GM12878 (cell line): ENCODE measurements around the gene MGP. TPM values are rescaled to one million over a fixed set of nuclear protein-coding genes. Genes with fewer than 3 reads are reported as not detected.

ENCODE experiments used
- ATAC-seq: fragments of 200-7000 bp; cut with Tn5 transposase; 3 replicates; pipeline ENCODE4 v1.9.1; 2020; ENCODE audit warnings: mild to moderate bottlenecking, moderate library complexity
- BruUV-seq: library from RNA; stranded (reverse); fragments of 400-500 nt; replicated peaks from 2 replicates; lab custom pipeline; 2021; lab: Mats Ljungman, UMichigan
- CTCF ChIA-PET: fragments of 300-600 bp; sonication (Branson Sonifier 250); formaldehyde crosslinking; extraction: SDS; loops from one replicate; lab custom pipeline; 2021; ENCODE audit warnings: inconsistent platforms; lab: Yijun Ruan, JAX
- POLR2A ChIA-PET: fragments of 350-600 bp; formaldehyde crosslinking; extraction: SDS; loops from one replicate; lab custom pipeline; 2021; ENCODE audit warnings: inconsistent platforms; lab: Charles Lee
- RAD21 ChIA-PET: fragments of 300-600 bp; sonication (Branson Sonifier 250); formaldehyde crosslinking; loops from one replicate; lab custom pipeline; 2023; ENCODE audit warnings: antibody characterized with exemption; ENCODE audit not compliant: unreplicated experiment; lab: Charles Lee
- SMC1A ChIA-PET: fragments of 300-600 bp; sonication (Branson Sonifier 250); formaldehyde crosslinking; loops from one replicate; lab custom pipeline; 2023; ENCODE audit not compliant: unreplicated experiment, uncharacterized antibody; lab: Charles Lee
- DNase-seq: peaks from one replicate; pipeline ENCODE4 v3.0.0-alpha.2; 2011; ENCODE audit warnings: low read depth, low spot score
- FAIRE-seq: peaks from 3 replicates; lab custom pipeline; 2011; peaks lifted over from hg19 to GRCh38; lab: Jason Lieb, UNC
- H2AFZ ChIP-seq: 2 replicates; pipeline ENCODE4 v1.6.0; 2011; ENCODE audit warnings: low read depth, low read length, control low read depth; ENCODE audit not compliant: control insufficient read depth
- H3K27ac ChIP-seq: 2 replicates; pipeline ENCODE4 v1.5.1; 2011; ENCODE audit warnings: control low read depth; ENCODE audit not compliant: control insufficient read depth, insufficient read depth
- H3K27me3 ChIP-seq, 2 experiments: replicated peaks in 1 of 2; 2 replicates each; pipeline versions ENCODE4 v1.6.0 to v1.6.1; 2011; ENCODE audit warnings: low read length in 1 of 2; ENCODE audit not compliant: control insufficient read depth in 2 of 2, insufficient read depth in 2 of 2
- H3K36me3 ChIP-seq, 2 experiments: 2 replicates each; pipeline ENCODE4 v1.5.1; 2011; ENCODE audit warnings: low read length in 1 of 2; ENCODE audit not compliant: control insufficient read depth in 2 of 2, insufficient read depth in 2 of 2
- H3K4me1 ChIP-seq: 2 replicates; pipeline ENCODE4 v1.6.1; 2011; ENCODE audit warnings: mild to moderate bottlenecking, low read length, moderate library complexity, mixed read lengths; ENCODE audit not compliant: control insufficient read depth, insufficient read depth
- H3K4me2 ChIP-seq: 2 replicates; pipeline ENCODE4 v1.6.0; 2011; ENCODE audit warnings: control low read depth; ENCODE audit not compliant: control insufficient read depth, insufficient read depth
- H3K4me3 ChIP-seq: fragments of 200-600 bp; sonication (generic); 2 replicates; pipeline ENCODE4 v1.5.1; 2016
- H3K79me2 ChIP-seq: 2 replicates; pipeline ENCODE4 v1.6.0; 2011; ENCODE audit warnings: low read length; ENCODE audit not compliant: control insufficient read depth, insufficient read depth
- H3K9ac ChIP-seq: 2 replicates; pipeline ENCODE4 v1.8.0; 2011; ENCODE audit warnings: low read length, control low read depth, mixed read lengths; ENCODE audit not compliant: control insufficient read depth, insufficient read depth
- H3K9me3 ChIP-seq: replicated peaks from 3 replicates; pipeline ENCODE4 v1.5.1; 2011; ENCODE audit warnings: mild to moderate bottlenecking, low read length; ENCODE audit not compliant: control insufficient read depth, insufficient read depth
- H4K20me1 ChIP-seq: 2 replicates; pipeline ENCODE4 v1.6.0; 2011; ENCODE audit not compliant: control insufficient read depth, insufficient read depth
- ETV6 ChIP-seq, 2 experiments: fragments of 450-650 bp in 1 of 2; IDR thresholded peaks in 1 of 2; conservative IDR thresholded peaks in 1 of 2; 2 replicates each; pipeline ENCODE4 v1.6.1; 2014; ENCODE audit warnings: antibody characterized with exemption in 1 of 2, borderline replicate concordance in 1 of 2, low read depth in 1 of 2, mild to moderate bottlenecking in 1 of 2, moderate library complexity in 1 of 2
- FOXK2 ChIP-seq: fragments of 450-650 bp; IDR thresholded peaks from 2 replicates; pipeline ENCODE4 v1.6.1; 2017; ENCODE audit warnings: mild to moderate bottlenecking, moderate library complexity
- HDAC6 ChIP-seq: fragments of 200-600 bp; sonication (generic); IDR thresholded peaks from one replicate; pipeline ENCODE4 v1.8.0; 2017; ENCODE audit warnings: antibody characterized with exemption; ENCODE audit not compliant: unreplicated experiment
- IRF4 ChIP-seq: IDR thresholded peaks from 2 replicates; pipeline ENCODE4 v1.6.1; 2011; ENCODE audit warnings: low read depth, low read length
- KDM1A ChIP-seq: fragments of 200-600 bp; sonication (generic); IDR thresholded peaks from 2 replicates; pipeline ENCODE4 v1.6.1; 2016; ENCODE audit warnings: borderline replicate concordance
- NFIC ChIP-seq: IDR thresholded peaks from 2 replicates; pipeline ENCODE4 v1.6.1; 2012; ENCODE audit warnings: low read depth, mild to moderate bottlenecking, inconsistent platforms, low read length, moderate library complexity
- NFXL1 ChIP-seq: fragments of 450-650 bp; IDR thresholded peaks from 2 replicates; pipeline ENCODE4 v1.6.1; 2017; ENCODE audit warnings: antibody characterized with exemption, mild to moderate bottlenecking, borderline replicate concordance
- PML ChIP-seq: IDR thresholded peaks from 2 replicates; pipeline ENCODE4 v1.6.1; 2012; ENCODE audit warnings: low read length, inconsistent platforms
- RB1 ChIP-seq: fragments of 450-650 bp; formaldehyde crosslinking; IDR thresholded peaks from 2 replicates; pipeline ENCODE4 v1.6.1; 2017; ENCODE audit warnings: mild to moderate bottlenecking, borderline replicate concordance
- SMAD5 ChIP-seq: IDR thresholded peaks from 2 replicates; pipeline ENCODE4 v1.6.1; 2016; ENCODE audit warnings: antibody characterized with exemption, low read depth
- SRF ChIP-seq, 2 experiments: IDR thresholded peaks; 2 replicates each; pipeline ENCODE4 v1.6.1; 2011; ENCODE audit warnings: low read depth in 2 of 2, low read length in 2 of 2, mild to moderate bottlenecking in 1 of 2, moderate library complexity in 1 of 2
- WGBS: methylation state at CpG from one replicate; pipeline ENCODE4 v1.1.6; 2016; ENCODE audit warnings: low lambda C conversion rate; ENCODE audit not compliant: insufficient replicate concordance, insufficient coverage; ENCODE audit errors: missing lambda C conversion rate; 5-methylcytosine and 5-hydroxymethylcytosine counted together
- in situ Hi-C: fragments of 300-500 bp; cut with MboI; formaldehyde crosslinking; loops from 9 replicates; pipeline ENCODE4 v1.14.3; 2018; ENCODE audit warnings: mixed read lengths
- intact Hi-C: fragments of 100-400 bp; cut with micrococcal nuclease; formaldehyde crosslinking; loops from one replicate; pipeline ENCODE4 v1.14.2; 2022; ENCODE audit not compliant: unreplicated experiment
- polyA plus RNA-seq, 11 experiments: library from polyadenylated mRNA; depleted of rRNA in 4 of 11; unstranded in 6 of 11; stranded (reverse) in 5 of 11; fragments of >200 nt; fragmentation: Nextera tagmentation in 4 of 11; fragmentation: Illumina TruSeq in 1 of 11; extraction: Ambion mirVana in 4 of 11; extraction: Trizol in 1 of 11; gene quantifications; 1 replicate in 1 of 11; 2 replicates in 10 of 11; pipeline versions ENCODE4 v1.2.1 to v1.2.3, GENCODE V29; 2011 to 2016; ENCODE audit warnings: inconsistent platforms in 2 of 11, missing spikeins in 2 of 11, low read depth in 1 of 11
- total RNA-seq, 4 experiments: library from RNA; depleted of rRNA in 3 of 4; stranded (reverse); fragments of >200 nt in 3 of 4; fragmentation: Illumina TruSeq in 1 of 4; extraction: Trizol in 1 of 4; gene quantifications; 2 replicates each; pipeline versions ENCODE4 v1.2.1 to v1.2.3, GENCODE V29; 2013 to 2021
- TF ChIP-seq, protein P1 (sequence below): IDR thresholded peaks from 2 replicates; pipeline ENCODE4 v1.6.1; 2011; ENCODE audit warnings: borderline replicate concordance, low read depth, mild to moderate bottlenecking, moderate library complexity, low read length; ENCODE audit not compliant: insufficient read depth, poor library complexity, severe bottlenecking
- TF ChIP-seq, protein P2 (sequence below): fragments of 450-650 bp; IDR thresholded peaks from 2 replicates; pipeline ENCODE4 v1.6.1; 2017; ENCODE audit warnings: mild to moderate bottlenecking, moderate library complexity
- TF ChIP-seq, protein P3 (sequence below): fragments of 450-650 bp; IDR thresholded peaks from 2 replicates; pipeline ENCODE4 v1.6.1; 2017; ENCODE audit warnings: antibody characterized with exemption, mild to moderate bottlenecking, moderate library complexity
- TF ChIP-seq, protein P4 (sequence below): IDR thresholded peaks from 2 replicates; pipeline ENCODE4 v1.6.1; 2012; ENCODE audit warnings: low read depth, low read length, improper control_type of control experiment

Gene MGP
- total and polyA plus RNA-seq, 10 of the 15 experiments (the other 5 are each of a cell fraction or from before 2014, with no cell fraction given): 0.21 to 1.2 TPM; not detected in 8

DNA sequence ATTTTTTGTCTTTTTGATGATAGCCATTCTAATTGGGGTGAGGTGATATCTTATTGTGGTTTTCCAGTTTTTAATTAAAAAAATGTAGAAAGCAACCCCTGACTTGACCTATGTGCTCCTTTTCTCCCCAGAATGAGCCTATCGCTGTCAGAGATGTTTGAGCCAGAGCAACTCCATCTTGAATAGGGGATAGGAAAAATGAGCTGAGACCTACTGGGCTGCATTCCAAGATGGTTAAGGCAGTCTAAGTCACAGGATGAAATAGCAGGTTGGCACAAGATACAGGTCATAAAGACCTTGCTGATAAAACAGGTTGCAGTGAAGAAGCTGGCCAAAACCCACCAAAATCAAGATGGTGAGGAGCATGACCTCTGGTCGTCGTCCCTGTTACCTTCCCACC is 38.9 kb upstream of the MGP start:
- Histone ChIP-seq H3K27me3 (no peaks in the 10 kb centered on the region), H3K36me3 (no peaks in the 10 kb centered on the region), H4K20me1 (no peaks in the 10 kb centered on the region), H3K9me3 (no peaks in the 10 kb centered on the region), H3K9ac (no peak overlapping the region), H2AFZ (no peak overlapping the region), H3K4me1 (no peaks in the 10 kb centered on the region), H3K4me3 (no peak overlapping the region), H3K79me2 (no peaks in the 10 kb centered on the region), H3K4me2 (no peak overlapping the region), H3K27ac (no peak overlapping the region)
- DNase-seq (no peak), FAIRE-seq (no peak), ATAC-seq (no peak)
- WGBS: 98% methylated on average over 3 of the region's 3 CpGs
- SMC1A ChIA-PET: interaction anchor here (2.1 kb wide), 1 partner anchor 154 kb away, joined by 5 read pairs; a partner anchor contains a TSS
- RAD21 ChIA-PET: no interaction called here
- POLR2A ChIA-PET: no interaction called here
- CTCF ChIA-PET: interaction anchor here (0.9 kb wide), 1 partner anchor 103 kb away, joined by 3 read pairs; no protein-coding TSS in a partner anchor
- no TSS peak for BruUV-seq
- intact Hi-C loops: no loop called here
- in situ Hi-C loops: no loop called here
- no peak for TF ChIP-seq FOXK2
- TF ChIP-seq, protein P1, sequence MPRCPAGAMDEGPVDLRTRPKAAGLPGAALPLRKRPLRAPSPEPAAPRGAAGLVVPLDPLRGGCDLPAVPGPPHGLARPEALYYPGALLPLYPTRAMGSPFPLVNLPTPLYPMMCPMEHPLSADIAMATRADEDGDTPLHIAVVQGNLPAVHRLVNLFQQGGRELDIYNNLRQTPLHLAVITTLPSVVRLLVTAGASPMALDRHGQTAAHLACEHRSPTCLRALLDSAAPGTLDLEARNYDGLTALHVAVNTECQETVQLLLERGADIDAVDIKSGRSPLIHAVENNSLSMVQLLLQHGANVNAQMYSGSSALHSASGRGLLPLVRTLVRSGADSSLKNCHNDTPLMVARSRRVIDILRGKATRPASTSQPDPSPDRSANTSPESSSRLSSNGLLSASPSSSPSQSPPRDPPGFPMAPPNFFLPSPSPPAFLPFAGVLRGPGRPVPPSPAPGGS: no peak
- no peak for TF ChIP-seq NFXL1
- TF ChIP-seq HDAC6: no peak
- no peak for TF ChIP-seq IRF4
- no peak for TF ChIP-seq PML
- TF ChIP-seq, protein P2, sequence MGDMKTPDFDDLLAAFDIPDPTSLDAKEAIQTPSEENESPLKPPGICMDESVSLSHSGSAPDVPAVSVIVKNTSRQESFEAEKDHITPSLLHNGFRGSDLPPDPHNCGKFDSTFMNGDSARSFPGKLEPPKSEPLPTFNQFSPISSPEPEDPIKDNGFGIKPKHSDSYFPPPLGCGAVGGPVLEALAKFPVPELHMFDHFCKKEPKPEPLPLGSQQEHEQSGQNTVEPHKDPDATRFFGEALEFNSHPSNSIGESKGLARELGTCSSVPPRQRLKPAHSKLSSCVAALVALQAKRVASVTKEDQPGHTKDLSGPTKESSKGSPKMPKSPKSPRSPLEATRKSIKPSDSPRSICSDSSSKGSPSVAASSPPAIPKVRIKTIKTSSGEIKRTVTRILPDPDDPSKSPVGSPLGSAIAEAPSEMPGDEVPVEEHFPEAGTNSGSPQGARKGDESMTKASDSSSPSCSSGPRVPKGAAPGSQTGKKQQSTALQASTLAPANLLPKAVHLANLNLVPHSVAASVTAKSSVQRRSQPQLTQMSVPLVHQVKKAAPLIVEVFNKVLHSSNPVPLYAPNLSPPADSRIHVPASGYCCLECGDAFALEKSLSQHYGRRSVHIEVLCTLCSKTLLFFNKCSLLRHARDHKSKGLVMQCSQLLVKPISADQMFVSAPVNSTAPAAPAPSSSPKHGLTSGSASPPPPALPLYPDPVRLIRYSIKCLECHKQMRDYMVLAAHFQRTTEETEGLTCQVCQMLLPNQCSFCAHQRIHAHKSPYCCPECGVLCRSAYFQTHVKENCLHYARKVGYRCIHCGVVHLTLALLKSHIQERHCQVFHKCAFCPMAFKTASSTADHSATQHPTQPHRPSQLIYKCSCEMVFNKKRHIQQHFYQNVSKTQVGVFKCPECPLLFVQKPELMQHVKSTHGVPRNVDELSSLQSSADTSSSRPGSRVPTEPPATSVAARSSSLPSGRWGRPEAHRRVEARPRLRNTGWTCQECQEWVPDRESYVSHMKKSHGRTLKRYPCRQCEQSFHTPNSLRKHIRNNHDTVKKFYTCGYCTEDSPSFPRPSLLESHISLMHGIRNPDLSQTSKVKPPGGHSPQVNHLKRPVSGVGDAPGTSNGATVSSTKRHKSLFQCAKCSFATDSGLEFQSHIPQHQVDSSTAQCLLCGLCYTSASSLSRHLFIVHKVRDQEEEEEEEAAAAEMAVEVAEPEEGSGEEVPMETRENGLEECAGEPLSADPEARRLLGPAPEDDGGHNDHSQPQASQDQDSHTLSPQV: no peak
- TF ChIP-seq, protein P3, sequence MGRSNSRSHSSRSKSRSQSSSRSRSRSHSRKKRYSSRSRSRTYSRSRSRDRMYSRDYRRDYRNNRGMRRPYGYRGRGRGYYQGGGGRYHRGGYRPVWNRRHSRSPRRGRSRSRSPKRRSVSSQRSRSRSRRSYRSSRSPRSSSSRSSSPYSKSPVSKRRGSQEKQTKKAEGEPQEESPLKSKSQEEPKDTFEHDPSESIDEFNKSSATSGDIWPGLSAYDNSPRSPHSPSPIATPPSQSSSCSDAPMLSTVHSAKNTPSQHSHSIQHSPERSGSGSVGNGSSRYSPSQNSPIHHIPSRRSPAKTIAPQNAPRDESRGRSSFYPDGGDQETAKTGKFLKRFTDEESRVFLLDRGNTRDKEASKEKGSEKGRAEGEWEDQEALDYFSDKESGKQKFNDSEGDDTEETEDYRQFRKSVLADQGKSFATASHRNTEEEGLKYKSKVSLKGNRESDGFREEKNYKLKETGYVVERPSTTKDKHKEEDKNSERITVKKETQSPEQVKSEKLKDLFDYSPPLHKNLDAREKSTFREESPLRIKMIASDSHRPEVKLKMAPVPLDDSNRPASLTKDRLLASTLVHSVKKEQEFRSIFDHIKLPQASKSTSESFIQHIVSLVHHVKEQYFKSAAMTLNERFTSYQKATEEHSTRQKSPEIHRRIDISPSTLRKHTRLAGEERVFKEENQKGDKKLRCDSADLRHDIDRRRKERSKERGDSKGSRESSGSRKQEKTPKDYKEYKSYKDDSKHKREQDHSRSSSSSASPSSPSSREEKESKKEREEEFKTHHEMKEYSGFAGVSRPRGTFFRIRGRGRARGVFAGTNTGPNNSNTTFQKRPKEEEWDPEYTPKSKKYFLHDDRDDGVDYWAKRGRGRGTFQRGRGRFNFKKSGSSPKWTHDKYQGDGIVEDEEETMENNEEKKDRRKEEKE: no peak
- TF ChIP-seq, protein P4, sequence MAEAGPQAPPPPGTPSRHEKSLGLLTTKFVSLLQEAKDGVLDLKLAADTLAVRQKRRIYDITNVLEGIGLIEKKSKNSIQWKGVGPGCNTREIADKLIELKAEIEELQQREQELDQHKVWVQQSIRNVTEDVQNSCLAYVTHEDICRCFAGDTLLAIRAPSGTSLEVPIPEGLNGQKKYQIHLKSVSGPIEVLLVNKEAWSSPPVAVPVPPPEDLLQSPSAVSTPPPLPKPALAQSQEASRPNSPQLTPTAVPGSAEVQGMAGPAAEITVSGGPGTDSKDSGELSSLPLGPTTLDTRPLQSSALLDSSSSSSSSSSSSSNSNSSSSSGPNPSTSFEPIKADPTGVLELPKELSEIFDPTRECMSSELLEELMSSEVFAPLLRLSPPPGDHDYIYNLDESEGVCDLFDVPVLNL: no peak
- no peak for TF ChIP-seq NFIC
- no peak for TF ChIP-seq RB1
- TF ChIP-seq SMAD5: no peak
- no peak for TF ChIP-seq KDM1A
- no peak for TF ChIP-seq SRF (IDR thresholded peaks at IDR 0.05; ENCODE audit: low read depth in 2 of 2, low read length in 2 of 2)
- TF ChIP-seq ETV6 (conservative IDR thresholded peaks at IDR 0.05 in 1 of 2, IDR thresholded peaks at IDR 0.05 in 1 of 2; ENCODE audit: borderline replicate concordance in 1 of 2, low read depth in 1 of 2): no peak
